SK-N-MC (cell line): ENCODE measurements around the gene SPDYC.

Source experiments
- EZH2 ChIP-seq: fragments of 200-600 bp; sonication (generic); IDR thresholded peaks from one replicate; pipeline ENCODE4 v1.6.1; 2017; ENCODE audit warnings: antibody characterized with exemption
- POLR2AphosphoS5 ChIP-seq: IDR thresholded peaks from 2 replicates; pipeline ENCODE4 v1.6.1; 2012; ENCODE audit warnings: mild to moderate bottlenecking, low read depth, low read length, borderline replicate concordance

DNA sequence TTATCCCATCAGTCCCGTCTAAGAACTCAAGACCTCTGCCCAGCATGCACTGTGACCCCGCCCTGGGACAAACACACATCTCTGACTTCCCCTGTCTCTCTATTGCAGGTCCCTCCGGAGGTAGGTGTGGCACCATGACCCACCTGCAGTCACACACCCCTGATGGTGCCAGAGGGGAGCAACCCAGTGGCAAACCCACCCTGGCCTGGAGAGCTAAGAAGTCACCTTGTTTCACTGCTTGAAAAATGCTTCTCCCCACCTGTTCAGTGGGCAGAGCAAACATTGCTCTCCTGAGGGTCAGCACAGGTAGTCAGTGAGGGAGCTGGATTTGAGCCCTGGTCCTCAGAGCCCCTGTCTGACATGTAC lies 35.6 kb downstream of the SPDYC start:
- no peak for TF ChIP-seq EZH2
- no peak for TF ChIP-seq POLR2AphosphoS5
